AG08395 (cell line): Measurements from ENCODE around the gene MYOM1.

Source experiments
- DNase-seq: peaks from one replicate; pipeline ENCODE4 v3.0.0; 2012; ENCODE audit warnings: mixed read lengths, low spot score

Gene MYOM1

GRCh38 chr18:3150274-3150673, 69.5 kb downstream of the MYOM1 start:
- no peak for DNase-seq

GRCh38 chr18:3148930-3149535, 70.7 kb downstream of the MYOM1 start:
- DNase-seq, result no peak

- no peak for DNase-seq
Observed at GRCh38 chr18:3147935-3148554, 71.7 kb downstream of the MYOM1 start.

- no peak for DNase-seq
Observed at GRCh38 chr18:3140986-3141639, 78.7 kb downstream of the MYOM1 start.

GRCh38 chr18:3140342-3140741, 79.4 kb downstream of the MYOM1 start:
- DNase-seq, result no peak

- DNase-seq, result no peak
Observed at GRCh38 chr18:3139406-3139805, 80.4 kb downstream of the MYOM1 start.

GRCh38 chr18:3138274-3138975, 81.3 kb downstream of the MYOM1 start:
- DNase-seq, result no peak

GRCh38 chr18:3135536-3135935, 84.2 kb downstream of the MYOM1 start:
- no peak for DNase-seq

GRCh38 chr18:3132700-3133099, 87.1 kb downstream of the MYOM1 start:
- DNase-seq, result no peak

- DNase-seq, result no peak
Observed at GRCh38 chr18:3130344-3130743, 89.4 kb downstream of the MYOM1 start.

GRCh38 chr18:3129053-3129864, 90.5 kb downstream of the MYOM1 start:
- peak; percentile 86 for DNase-seq

- no peak for DNase-seq
Observed at GRCh38 chr18:3126457-3127097, 93.2 kb downstream of the MYOM1 start.

- no peak for DNase-seq
Observed at GRCh38 chr18:3124822-3125221, 94.9 kb downstream of the MYOM1 start.

- no peak for DNase-seq
Observed at GRCh38 chr18:3122851-3123250, 96.9 kb downstream of the MYOM1 start.

GRCh38 chr18:3121259-3121658, 98.5 kb downstream of the MYOM1 start:
- DNase-seq, result no peak

- DNase-seq, result no peak
Observed at GRCh38 chr18:3120356-3120755, 99.4 kb downstream of the MYOM1 start.

GRCh38 chr18:3119401-3120341, 100.1 kb downstream of the MYOM1 start:
- DNase-seq, result no peak

GRCh38 chr18:3118195-3119010, 101.4 kb downstream of the MYOM1 start:
- DNase-seq, result no peak

- no peak for DNase-seq
Observed at GRCh38 chr18:3117493-3118192, 102.1 kb downstream of the MYOM1 start.
